NB4 (cell line): ENCODE data around the gene CNTLN.

ENCODE experiments used
- MAX ChIP-seq: IDR thresholded peaks from 2 replicates; pipeline ENCODE4 v1.6.1; 2011; ENCODE audit warnings: low read depth, low read length
- MYC ChIP-seq: IDR thresholded peaks from 2 replicates; pipeline ENCODE4 v1.6.1; 2011; ENCODE audit warnings: low read depth, low read length

DNA sequence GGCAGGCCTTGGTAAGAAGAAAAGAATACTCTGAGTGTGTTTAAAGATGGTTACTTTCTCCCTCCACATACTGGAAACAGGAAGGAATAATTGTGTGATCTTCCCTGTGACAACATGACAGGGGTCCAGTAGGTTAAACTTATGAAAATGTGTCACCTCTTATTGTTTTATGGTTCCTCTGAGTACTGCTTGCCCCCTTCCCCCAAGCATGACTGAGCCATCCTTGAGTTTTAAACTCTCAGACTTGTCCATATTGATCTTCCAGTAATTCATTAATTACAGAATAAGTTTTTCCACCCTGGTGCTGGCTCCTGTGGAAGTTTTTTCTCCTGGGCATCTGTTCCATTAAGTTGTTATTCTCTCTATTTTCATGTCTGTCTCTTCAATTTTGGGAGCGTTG is 95.8 kb downstream of the CNTLN start:
- TF ChIP-seq MAX, result no peak
- no peak for TF ChIP-seq MYC
